ENCODE measurements around the gene PPFIBP2.

DNA sequence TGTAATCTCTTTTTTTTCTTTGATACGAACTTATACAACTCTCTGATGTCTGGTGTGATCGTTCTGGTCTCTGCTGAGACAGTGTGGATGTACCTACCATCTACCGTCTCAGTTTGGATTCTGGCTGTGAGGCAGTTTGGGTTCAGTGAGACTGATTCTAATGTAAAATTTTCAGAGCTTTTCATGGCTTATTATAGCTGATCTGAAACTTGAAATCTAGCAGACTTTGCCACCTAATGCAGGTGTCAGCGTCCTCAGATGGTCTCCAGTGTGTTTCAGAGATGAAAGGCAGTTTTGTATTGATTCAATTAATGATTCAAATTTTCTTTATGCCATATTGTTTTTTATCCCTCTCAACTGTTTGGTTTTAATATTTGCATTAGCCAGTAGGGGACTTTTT, 35.9 kb downstream of the PPFIBP2 start:
- TF ChIP-seq, protein P1, sequence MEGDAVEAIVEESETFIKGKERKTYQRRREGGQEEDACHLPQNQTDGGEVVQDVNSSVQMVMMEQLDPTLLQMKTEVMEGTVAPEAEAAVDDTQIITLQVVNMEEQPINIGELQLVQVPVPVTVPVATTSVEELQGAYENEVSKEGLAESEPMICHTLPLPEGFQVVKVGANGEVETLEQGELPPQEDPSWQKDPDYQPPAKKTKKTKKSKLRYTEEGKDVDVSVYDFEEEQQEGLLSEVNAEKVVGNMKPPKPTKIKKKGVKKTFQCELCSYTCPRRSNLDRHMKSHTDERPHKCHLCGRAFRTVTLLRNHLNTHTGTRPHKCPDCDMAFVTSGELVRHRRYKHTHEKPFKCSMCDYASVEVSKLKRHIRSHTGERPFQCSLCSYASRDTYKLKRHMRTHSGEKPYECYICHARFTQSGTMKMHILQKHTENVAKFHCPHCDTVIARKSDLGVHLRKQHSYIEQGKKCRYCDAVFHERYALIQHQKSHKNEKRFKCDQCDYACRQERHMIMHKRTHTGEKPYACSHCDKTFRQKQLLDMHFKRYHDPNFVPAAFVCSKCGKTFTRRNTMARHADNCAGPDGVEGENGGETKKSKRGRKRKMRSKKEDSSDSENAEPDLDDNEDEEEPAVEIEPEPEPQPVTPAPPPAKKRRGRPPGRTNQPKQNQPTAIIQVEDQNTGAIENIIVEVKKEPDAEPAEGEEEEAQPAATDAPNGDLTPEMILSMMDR (IDR thresholded peaks at IDR 0.05; ENCODE audit: insufficient read depth, low read depth, low read length) = no peak
- no peak for TF ChIP-seq EZH2 (IDR thresholded peaks at IDR 0.05; ENCODE audit: insufficient read depth, low read length)
